GM21786 (cell line): ENCODE data around the gene CFAP410.
"Not testable (repeated sequence)": the region's sequence is repeated elsewhere in the genome, so short reads cannot be mapped to it uniquely, and the experiment has no call there.

Experiments used
- ATAC-seq: cut with Tn5 transposase; IDR thresholded peaks from one replicate; pipeline ENCODE4 v1.9.1; 2021; ENCODE audit not compliant: unreplicated experiment

CFAP410 gene

GRCh38 chr21:44288251-44289110 lies 50.7 kb downstream of the CFAP410 start:
- no peak for ATAC-seq

GRCh38 chr21:44286716-44287632 lies 52.2 kb downstream of the CFAP410 start:
- no peak for ATAC-seq

- ATAC-seq = no peak
Observed at GRCh38 chr21:44286086-44286715, 53.0 kb downstream of the CFAP410 start.

GRCh38 chr21:44285138-44285992 lies 53.8 kb downstream of the CFAP410 start, which contains the start of gene AIRE:
AIRE (plus strand) TSS chr21:44285876; CDS start chr21:44286007, 131 bp downstream.
- no peak for ATAC-seq

DNA sequence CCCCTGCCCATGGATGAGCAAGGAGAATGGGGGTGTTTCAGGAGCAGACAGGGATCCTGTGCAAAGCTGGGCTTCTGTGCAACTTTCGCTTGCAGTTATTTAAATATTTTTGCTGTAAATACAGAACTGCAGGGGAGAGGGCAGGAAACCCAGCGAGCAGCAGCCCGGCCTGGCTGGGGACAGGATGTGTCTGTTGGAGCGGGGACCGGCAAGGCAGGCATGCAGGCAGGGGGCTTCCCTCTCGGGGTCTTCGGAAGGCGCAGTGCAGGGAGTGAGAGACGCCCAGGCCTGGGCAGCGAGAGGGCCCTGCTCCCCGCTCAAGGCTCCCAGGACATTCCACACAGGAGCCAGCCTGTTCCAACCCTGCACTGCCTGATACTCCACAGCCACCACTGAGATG lies 55.2 kb downstream of the CFAP410 start:
- no peak for ATAC-seq

DNA sequence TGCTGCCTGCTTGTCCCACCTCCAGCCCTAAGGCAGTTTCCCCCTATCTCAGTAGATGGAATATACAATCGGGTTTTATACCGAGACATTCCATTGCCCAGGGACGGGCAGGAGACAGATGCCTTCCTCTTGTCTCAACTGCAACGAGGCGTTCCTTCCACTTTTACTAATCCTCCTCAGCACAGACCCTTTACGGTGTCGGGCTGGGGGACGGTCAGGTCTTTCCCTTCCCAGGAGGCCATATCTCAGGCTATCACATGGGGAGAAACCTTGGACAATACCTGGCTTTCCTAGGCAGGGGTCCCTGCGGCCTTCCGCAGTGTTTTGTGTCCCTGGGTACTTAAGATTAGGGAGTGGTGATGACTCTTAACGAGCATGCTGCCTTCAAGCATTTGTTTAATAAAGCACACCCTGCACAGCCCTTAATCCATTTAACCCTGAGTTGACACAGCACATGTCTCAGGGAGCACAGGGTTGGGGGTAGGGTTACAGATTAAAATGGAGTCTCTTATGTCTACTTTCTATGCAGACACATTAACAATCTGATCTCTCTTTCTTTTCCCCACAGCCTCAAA lies 55.9 kb downstream of the CFAP410 start:
- not testable (repeated sequence) for ATAC-seq

GRCh38 chr21:44282370-44282769 lies 56.8 kb downstream of the CFAP410 start:
- no peak for ATAC-seq

DNA sequence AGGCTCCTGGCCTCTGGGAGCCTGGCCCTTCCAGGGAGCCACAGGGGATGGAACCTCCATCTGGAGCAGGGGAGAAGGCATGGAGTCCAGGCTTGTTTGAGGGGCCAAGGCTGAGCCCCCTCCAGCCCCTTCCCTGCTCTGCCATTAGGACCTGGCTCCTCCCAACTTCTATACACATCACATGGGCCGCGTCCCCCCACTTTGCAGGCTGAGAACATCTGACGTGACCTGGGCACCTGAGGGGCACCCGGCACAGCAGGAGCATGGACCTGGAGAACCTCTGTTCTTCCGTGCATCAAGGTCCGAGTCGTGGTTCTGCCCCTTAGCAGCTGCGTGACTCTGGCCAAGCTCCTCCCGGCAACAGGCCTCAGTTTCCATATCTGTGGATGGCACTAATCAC lies 57.4 kb downstream of the CFAP410 start:
- ATAC-seq = no peak

GRCh38 chr21:44279354-44280260 lies 59.6 kb downstream of the CFAP410 start:
- no peak for ATAC-seq
